Peyer's patch (tissue), 4 donors: ENCODE results near the gene FBXW2.

Experiments
- CTCF ChIP-seq, 6 experiments: fragments of 450-650 bp in 4 of 6; fragments of 200-600 bp in 2 of 6; sonication (generic) in 1 of 6; IDR thresholded peaks; one replicate each; pipeline ENCODE4 v1.5.1; 2017 to 2019; ENCODE audit warnings: antibody characterized with exemption in 6 of 6, mild to moderate bottlenecking in 3 of 6, moderate library complexity in 1 of 6
- POLR2A ChIP-seq, 2 donors: fragments of 450-650 bp; IDR thresholded peaks; one replicate each; pipeline ENCODE4 v1.5.1; 2017; ENCODE audit warnings: antibody characterized with exemption in 2 of 2, mild to moderate bottlenecking in 2 of 2, moderate library complexity in 2 of 2

- TF ChIP-seq CTCF (IDR thresholded peaks at IDR 0.05) (no peak), POLR2A (IDR thresholded peaks at IDR 0.05) (no peak)
Observed at GRCh38 chr9:120745278-120745677, 47.9 kb downstream of the FBXW2 start.
